ENCODE measurements around the gene HDAC10.

Gene HDAC10

GRCh38 chr22:50269970-50270665 is 19.1 kb upstream of the HDAC10 start, which contains the start of gene MAPK11:
TSS of gene MAPK11 (minus strand) at chr22:50270380. CDS start at chr22:50270292, 88 bp downstream.
- DNase-seq = peak; percentile 20

GRCh38 chr22:50269573-50269969 is 18.5 kb upstream of the HDAC10 start:
- no peak for DNase-seq

- peak; percentile 17 for DNase-seq
These were observed 17.6 kb upstream of the HDAC10 start for GRCh38 chr22:50268655-50269113.

GRCh38 chr22:50267591-50268390 is 16.7 kb upstream of the HDAC10 start:
- peak; percentile 23 for DNase-seq

GRCh38 chr22:50266994-50267393 is 15.9 kb upstream of the HDAC10 start:
- DNase-seq = no peak

- no peak for DNase-seq
These were observed 14.0 kb upstream of the HDAC10 start for GRCh38 chr22:50264946-50265669.

GRCh38 chr22:50264104-50264745 is 13.2 kb upstream of the HDAC10 start:
- DNase-seq = no peak

GRCh38 chr22:50262973-50263617 is 12.0 kb upstream of the HDAC10 start:
- DNase-seq = no peak

GRCh38 chr22:50262460-50262911 is 11.4 kb upstream of the HDAC10 start:
- DNase-seq = no peak

- DNase-seq = no peak
These were observed 10.8 kb upstream of the HDAC10 start, which contains the start of gene MAPK12 for GRCh38 chr22:50261615-50262459. TSS of gene MAPK12 (minus strand) at chr22:50261683. CDS start at chr22:50261509, 174 bp downstream.

GRCh38 chr22:50260801-50261614 is 9.9 kb upstream of the HDAC10 start:
- DNase-seq = peak; percentile 27

- no peak for DNase-seq
These were observed 9.4 kb upstream of the HDAC10 start for GRCh38 chr22:50260434-50260800.

GRCh38 chr22:50259302-50259701 is 8.2 kb upstream of the HDAC10 start:
- no peak for DNase-seq

- no peak for DNase-seq
These were observed 7.6 kb upstream of the HDAC10 start for GRCh38 chr22:50258361-50259292.

- DNase-seq = no peak
These were observed 6.6 kb upstream of the HDAC10 start for GRCh38 chr22:50257451-50258360.

- DNase-seq = no peak
These were observed 6.0 kb upstream of the HDAC10 start for GRCh38 chr22:50257041-50257440.

GRCh38 chr22:50256258-50256862 is 5.3 kb upstream of the HDAC10 start:
- no peak for DNase-seq

- no peak for DNase-seq
These were observed 4.5 kb upstream of the HDAC10 start for GRCh38 chr22:50255607-50256006.

Data from NCI-H345 (cell line).